Osteoblast (primary cell): ENCODE data around the gene COL15A1. TPM values are rescaled to one million over a fixed set of nuclear protein-coding genes. Genes with fewer than 3 reads are reported as not detected.

Experiments
- DNase-seq: peaks from one replicate; pipeline ENCODE4 v3.0.0; 2011; ENCODE audit warnings: low spot score, mixed read lengths; ENCODE audit not compliant: insufficient read length; ENCODE audit errors: missing footprints
- H2AFZ ChIP-seq: 2 replicates; pipeline ENCODE4 v1.6.0; 2011; ENCODE audit warnings: mild to moderate bottlenecking, low read length
- H3K27ac ChIP-seq: 2 replicates; pipeline ENCODE4 v1.5.1; 2011; ENCODE audit warnings: mild to moderate bottlenecking, low read depth, low read length, moderate library complexity
- H3K27me3 ChIP-seq: 2 replicates; pipeline ENCODE4 v1.6.0; 2012; ENCODE audit warnings: mild to moderate bottlenecking, control low read depth, inconsistent platforms, low read length, moderate library complexity; ENCODE audit not compliant: insufficient read depth
- H3K36me3 ChIP-seq: 2 replicates; pipeline ENCODE4 v1.5.1; 2011; ENCODE audit warnings: mild to moderate bottlenecking, low read length, control low read depth, moderate library complexity; ENCODE audit not compliant: insufficient read depth
- H3K4me1 ChIP-seq: 2 replicates; pipeline ENCODE4 v1.5.1; 2011; ENCODE audit warnings: mild to moderate bottlenecking, low read length, control low read depth, moderate library complexity; ENCODE audit not compliant: insufficient read depth
- H3K4me2 ChIP-seq: 2 replicates; pipeline ENCODE4 v1.6.0; 2011; ENCODE audit warnings: mild to moderate bottlenecking, low read length; ENCODE audit not compliant: insufficient read depth
- H3K4me3 ChIP-seq: fragments of 200-600 bp; sonication (generic); 3 replicates; pipeline ENCODE4 v1.5.1; 2012; ENCODE audit warnings: mild to moderate bottlenecking, low read length, inconsistent platforms; ENCODE audit not compliant: insufficient read depth
- H3K79me2 ChIP-seq: 2 replicates; pipeline ENCODE4 v1.6.0; 2012; ENCODE audit warnings: mild to moderate bottlenecking, low read length, control low read depth, inconsistent platforms; ENCODE audit not compliant: insufficient read depth
- H3K9me3 ChIP-seq: 2 replicates; pipeline ENCODE4 v1.5.1; 2011; ENCODE audit warnings: low read depth, low read length, control low read depth
- H4K20me1 ChIP-seq: 2 replicates; pipeline ENCODE4 v1.6.0; 2012; ENCODE audit warnings: mild to moderate bottlenecking, low read length, control low read depth; ENCODE audit not compliant: insufficient read depth
- CTCF ChIP-seq: IDR thresholded peaks from 2 replicates; pipeline ENCODE4 v1.5.1; 2011; ENCODE audit warnings: mild to moderate bottlenecking, low read depth, low read length, moderate library complexity; ENCODE audit errors: extremely low read depth
- total RNA-seq: library from RNA; depleted of rRNA; stranded (reverse); fragments of >200 nt; gene quantifications from 2 replicates; pipeline ENCODE4 v1.2.3, GENCODE V29; 2012

The COL15A1 gene
- total RNA-seq, 1 donor: 29.3 TPM

- H3K27me3 ChIP-seq: peaks cover 3% of the 10 kb centered on the region
- H3K4me1 ChIP-seq: peaks cover 44% of the 10 kb centered on the region
- H4K20me1 ChIP-seq: no peaks in the 10 kb centered on the region
- H3K27ac ChIP-seq: peak overlapping the region; percentile 82
- H3K36me3 ChIP-seq: no peaks in the 10 kb centered on the region
- no peak overlapping the region for H3K4me3 ChIP-seq
- H3K79me2 ChIP-seq: no peaks in the 10 kb centered on the region
- peak overlapping the region; percentile 22 for H3K4me2 ChIP-seq
- H2AFZ ChIP-seq: no peak overlapping the region
- H3K9me3 ChIP-seq: no peaks in the 10 kb centered on the region
- no peak for DNase-seq
- TF ChIP-seq CTCF: no peak
Measured at GRCh38 chr9:99057665-99058625, 114.2 kb downstream of the COL15A1 start.

GRCh38 chr9:99058964-99059921 lies 115.5 kb downstream of the COL15A1 start:
- Histone ChIP-seq H3K4me1 (peaks cover 44% of the 10 kb centered on the region), H3K4me2 (no peak overlapping the region), H3K79me2 (no peaks in the 10 kb centered on the region), H2AFZ (peak overlapping the region; percentile 14), H3K4me3 (no peak overlapping the region), H3K27ac (peak overlapping the region; percentile 36), H3K27me3 (peaks cover 6% of the 10 kb centered on the region), H4K20me1 (no peaks in the 10 kb centered on the region), H3K9me3 (no peaks in the 10 kb centered on the region), H3K36me3 (no peaks in the 10 kb centered on the region)
- DNase-seq: no peak
- TF ChIP-seq CTCF: no peak

GRCh38 chr9:99060621-99061020 lies 116.9 kb downstream of the COL15A1 start:
- no peaks in the 10 kb centered on the region for H3K79me2 ChIP-seq
- H3K27ac ChIP-seq: no peak overlapping the region
- no peaks in the 10 kb centered on the region for H3K9me3 ChIP-seq
- H4K20me1 ChIP-seq: no peaks in the 10 kb centered on the region
- peaks cover 6% of the 10 kb centered on the region for H3K27me3 ChIP-seq
- DNase-seq: no peak
- TF ChIP-seq CTCF: no peak
- no peaks in the 10 kb centered on the region for H3K36me3 ChIP-seq
- no peak overlapping the region for H3K4me2 ChIP-seq
- H2AFZ ChIP-seq: no peak overlapping the region
- H3K4me1 ChIP-seq: peaks cover 36% of the 10 kb centered on the region
- no peak overlapping the region for H3K4me3 ChIP-seq
